T-helper 1 cell treated with Interleukin-12 subunit alpha and Interleukin-12 subunit beta and Interleukin-4 antibody, amounts not matched to agents 30 μg/mL and 1 μg/mL, for 36 hours (primary cell): ENCODE data around the gene SPINK8.
"Not testable (repeated sequence)": the region's sequence is repeated elsewhere in the genome, so short reads cannot be mapped to it uniquely, and the experiment has no call there.

ENCODE experiments used
- H3K27ac Mint-ChIP-seq: one replicate; pipeline ENCODE4 v1.8.0; 2021; ENCODE audit warnings: mild to moderate bottlenecking, mixed read lengths
- H3K27me3 Mint-ChIP-seq: one replicate; pipeline ENCODE4 v1.8.0; 2021; ENCODE audit warnings: low read depth, mixed read lengths
- H3K36me3 Mint-ChIP-seq: one replicate; pipeline ENCODE4 v1.8.0; 2021; ENCODE audit warnings: low read depth, mixed read lengths
- H3K4me1 Mint-ChIP-seq: one replicate; pipeline ENCODE4 v1.8.0; 2021; ENCODE audit warnings: low read depth, mixed read lengths
- H3K4me3 Mint-ChIP-seq: one replicate; pipeline ENCODE4 v1.8.0; 2021; ENCODE audit warnings: mild to moderate bottlenecking, moderate library complexity, mixed read lengths
- H3K9me3 Mint-ChIP-seq: one replicate; pipeline ENCODE4 v1.8.0; 2021; ENCODE audit warnings: mixed read lengths

SPINK8 gene

DNA sequence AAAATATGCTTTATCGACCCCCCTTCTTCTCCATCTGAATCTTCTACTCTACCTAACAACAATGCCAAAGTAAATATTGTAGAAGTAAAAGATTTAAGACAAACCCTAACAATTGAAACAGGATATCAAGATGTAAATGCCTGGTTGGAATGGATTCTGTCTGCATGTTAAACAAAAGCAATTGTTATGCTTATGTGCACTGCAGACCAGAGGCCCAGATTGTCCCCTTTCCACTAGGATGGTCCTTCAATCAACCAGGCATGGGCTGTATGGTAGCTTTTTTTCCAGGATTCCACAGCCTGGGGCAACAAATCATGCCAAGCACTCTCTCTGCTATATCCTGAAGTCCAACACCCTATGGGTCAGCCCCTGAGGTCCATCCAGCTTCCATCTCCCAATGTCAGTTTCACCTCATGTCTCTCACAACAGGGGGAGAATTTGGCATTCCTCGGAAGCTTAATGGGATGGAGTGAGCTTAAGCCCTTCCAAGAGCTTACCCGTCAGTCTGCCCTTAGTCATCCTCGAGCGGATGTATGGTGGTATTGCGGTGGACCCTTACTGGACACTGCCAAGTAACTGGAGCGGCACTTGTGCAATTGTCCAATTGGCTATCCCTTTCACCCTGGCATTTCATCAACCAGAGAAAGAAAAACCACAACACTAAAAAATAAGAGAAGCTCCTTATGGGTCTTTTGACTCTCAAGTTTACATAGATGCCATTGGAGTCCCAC lies 56.4 kb downstream of the SPINK8 start:
- Mint-ChIP-seq H3K4me1 (peaks cover 8% of the 10 kb centered on the region), H3K27ac (no peak overlapping the region), H3K4me3 (no peak overlapping the region), H3K27me3 (no peaks in the 10 kb centered on the region), H3K9me3 (no peaks in the 10 kb centered on the region), H3K36me3 (peaks cover 1% of the 10 kb centered on the region)

DNA sequence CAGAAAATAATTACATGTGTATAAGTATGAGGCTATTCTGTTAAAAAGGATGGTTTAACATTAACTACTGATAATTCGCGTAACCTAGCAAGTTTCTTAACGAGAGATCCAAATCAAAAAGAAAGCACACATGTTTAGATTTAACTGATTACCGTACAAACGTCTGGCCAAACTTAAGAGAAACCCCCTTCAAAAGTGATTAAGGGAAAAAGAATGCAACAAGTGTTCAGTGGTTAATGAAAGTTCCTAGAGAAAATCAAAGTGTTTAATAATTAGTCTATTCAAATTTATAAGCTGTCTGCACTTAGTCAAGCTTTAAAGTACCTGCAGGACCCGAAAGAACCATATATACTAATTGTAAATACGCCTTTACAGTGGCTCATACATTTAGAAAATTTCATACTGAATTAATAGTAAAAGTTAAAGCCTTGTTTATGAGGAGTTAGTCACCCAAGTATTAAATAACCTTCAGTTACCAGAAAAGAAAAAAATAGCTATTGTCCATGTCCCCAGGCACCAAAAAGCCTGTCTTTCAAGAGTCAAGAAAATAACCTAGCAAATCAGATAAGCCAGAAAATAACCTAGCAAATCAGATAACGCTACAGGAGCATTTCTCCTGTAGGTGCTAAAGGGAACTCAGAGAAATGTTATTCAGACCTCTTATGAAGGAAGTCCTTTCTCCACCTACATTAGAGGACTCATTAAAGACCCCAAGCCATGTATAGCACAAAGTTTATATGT lies 58.0 kb downstream of the SPINK8 start:
- Mint-ChIP-seq H3K27me3 (no peaks in the 10 kb centered on the region), H3K27ac (no peak overlapping the region), H3K4me1 (peaks cover 8% of the 10 kb centered on the region), H3K4me3 (no peak overlapping the region), H3K9me3 (no peaks in the 10 kb centered on the region), H3K36me3 (peaks cover 5% of the 10 kb centered on the region)

- Mint-ChIP-seq H3K4me1 (peaks cover 16% of the 10 kb centered on the region), H3K27me3 (no peaks in the 10 kb centered on the region), H3K4me3 (no peak overlapping the region), H3K36me3 (peaks cover 10% of the 10 kb centered on the region), H3K27ac (no peak overlapping the region), H3K9me3 (no peaks in the 10 kb centered on the region)
These were observed 59.0 kb downstream of the SPINK8 start for GRCh38 chr3:48274452-48274851.

DNA sequence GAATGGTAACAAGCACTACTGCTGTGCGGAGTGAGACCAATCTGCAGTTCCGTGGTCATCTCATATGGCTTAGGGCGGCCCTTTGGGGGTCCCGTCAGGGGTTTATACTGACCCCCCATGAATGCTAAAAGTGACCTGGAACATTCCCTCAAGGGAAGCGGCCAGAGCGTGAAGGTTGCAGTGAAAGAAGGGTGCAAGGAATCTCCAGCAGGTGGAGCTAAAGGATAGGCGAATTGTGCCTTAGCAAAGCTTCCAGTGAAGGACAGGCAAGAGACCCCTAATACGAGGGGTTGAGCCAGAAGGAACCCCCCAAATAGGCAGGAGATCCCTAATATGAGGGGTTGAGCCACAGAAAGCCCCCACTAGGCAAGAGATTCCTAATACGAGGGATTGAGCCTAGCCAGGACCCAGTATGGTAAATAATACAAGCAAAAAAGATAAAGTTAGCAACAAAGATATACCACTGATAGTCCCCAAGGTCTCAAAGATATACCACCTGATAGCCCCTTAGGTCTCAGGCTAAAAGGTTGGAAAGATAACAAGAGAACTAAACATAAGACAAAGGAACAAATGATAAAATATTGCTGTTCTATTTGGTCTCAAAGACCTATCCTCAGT lies 59.8 kb downstream of the SPINK8 start:
- Mint-ChIP-seq H3K27ac (no peak overlapping the region), H3K9me3 (no peaks in the 10 kb centered on the region), H3K27me3 (no peaks in the 10 kb centered on the region), H3K36me3 (peaks cover 12% of the 10 kb centered on the region), H3K4me3 (no peak overlapping the region), H3K4me1 (peaks cover 23% of the 10 kb centered on the region)

GRCh38 chr3:48271763-48272498 lies 61.5 kb downstream of the SPINK8 start:
- Mint-ChIP-seq H3K9me3 (no peaks in the 10 kb centered on the region), H3K4me1 (peaks cover 36% of the 10 kb centered on the region), H3K4me3 (no peak overlapping the region), H3K27ac (peak overlapping the region; percentile 11), H3K27me3 (no peaks in the 10 kb centered on the region), H3K36me3 (peaks cover 16% of the 10 kb centered on the region)

GRCh38 chr3:48271223-48271622 lies 62.2 kb downstream of the SPINK8 start:
- not testable (repeated sequence) for H3K9me3 Mint-ChIP-seq, H3K27me3 Mint-ChIP-seq, H3K27ac Mint-ChIP-seq, H3K4me3 Mint-ChIP-seq
- peaks cover 36% of the 10 kb centered on the region for H3K4me1 Mint-ChIP-seq
- peaks cover 18% of the 10 kb centered on the region for H3K36me3 Mint-ChIP-seq

DNA sequence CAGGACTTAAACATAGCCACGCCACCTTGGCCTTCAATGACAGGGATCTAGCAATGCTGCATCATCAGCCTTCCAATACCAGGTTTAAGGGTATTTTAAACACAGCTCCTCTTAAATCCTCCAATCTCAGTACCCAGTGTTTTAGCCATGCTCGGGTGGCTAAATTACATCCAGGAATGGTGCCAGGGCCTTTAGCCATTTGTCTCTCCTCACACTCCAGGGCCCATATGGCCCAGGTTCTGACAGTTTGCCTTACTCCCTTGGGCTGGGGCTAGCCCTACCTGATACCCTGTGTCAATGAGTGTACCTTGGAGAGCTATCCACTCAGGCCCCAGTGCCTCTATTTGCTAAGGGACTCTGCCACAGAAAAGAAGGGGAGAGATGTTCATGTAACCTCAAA lies 63.2 kb downstream of the SPINK8 start:
- Mint-ChIP-seq H3K4me3 (peak overlapping the region; percentile 13), H3K9me3 (no peaks in the 10 kb centered on the region), H3K36me3 (peaks cover 18% of the 10 kb centered on the region), H3K4me1 (peaks cover 36% of the 10 kb centered on the region), H3K27ac (peak overlapping the region; percentile 45), H3K27me3 (no peaks in the 10 kb centered on the region)

DNA sequence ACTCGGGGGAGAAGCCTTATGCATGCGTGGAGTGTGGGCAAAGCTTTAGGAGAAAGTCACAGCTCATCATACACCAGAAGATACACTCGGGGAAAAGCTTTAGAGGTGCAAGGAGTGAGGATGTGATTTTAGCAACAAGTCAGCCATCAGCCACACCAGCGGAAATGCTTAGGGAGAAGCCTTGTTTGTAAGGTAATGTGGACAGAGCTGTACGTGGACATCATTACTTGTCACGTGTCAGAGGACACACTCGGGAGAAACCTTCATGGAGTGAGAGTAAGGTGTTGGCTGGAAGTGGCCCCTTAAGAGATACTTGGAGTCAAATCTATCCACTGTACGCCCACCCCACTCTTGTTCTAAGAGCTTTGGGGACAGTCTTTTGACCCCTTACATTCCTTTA lies 63.9 kb downstream of the SPINK8 start:
- H3K27me3 Mint-ChIP-seq = no peaks in the 10 kb centered on the region
- peak overlapping the region; percentile 87 for H3K27ac Mint-ChIP-seq
- H3K36me3 Mint-ChIP-seq = peaks cover 18% of the 10 kb centered on the region
- peaks cover 36% of the 10 kb centered on the region for H3K4me1 Mint-ChIP-seq
- H3K9me3 Mint-ChIP-seq = no peaks in the 10 kb centered on the region
- H3K4me3 Mint-ChIP-seq = peak overlapping the region; percentile 75

DNA sequence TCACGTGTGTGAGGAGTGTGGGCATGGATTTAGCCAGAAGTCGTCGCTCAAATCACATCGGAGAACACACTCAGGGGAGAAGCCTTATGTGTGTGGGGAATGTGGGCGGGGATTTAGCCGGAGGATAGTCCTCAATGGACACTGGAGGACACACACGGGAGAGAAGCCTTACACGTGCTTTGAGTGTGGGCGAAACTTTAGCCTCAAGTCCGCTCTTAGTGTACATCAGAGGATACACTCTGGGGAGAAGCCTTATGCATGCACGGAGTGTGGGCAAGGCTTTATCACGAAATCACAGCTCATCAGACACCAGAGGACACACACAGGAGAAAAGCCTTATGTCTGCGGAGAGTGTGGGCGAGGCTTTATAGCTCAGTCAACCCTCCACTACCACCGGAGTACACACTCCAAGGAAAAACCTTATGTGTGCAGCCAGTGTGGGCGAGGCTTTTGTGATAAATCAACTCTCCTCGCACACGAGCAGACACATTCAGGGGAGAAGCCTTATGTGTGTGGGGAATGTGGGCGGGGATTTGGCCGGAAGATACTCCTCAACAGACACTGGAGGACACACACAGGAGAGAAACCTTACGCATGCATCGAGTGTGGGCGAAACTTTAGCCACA lies 64.4 kb downstream of the SPINK8 start:
- no peaks in the 10 kb centered on the region for H3K27me3 Mint-ChIP-seq
- H3K9me3 Mint-ChIP-seq = no peaks in the 10 kb centered on the region
- peaks cover 36% of the 10 kb centered on the region for H3K4me1 Mint-ChIP-seq
- peaks cover 20% of the 10 kb centered on the region for H3K36me3 Mint-ChIP-seq
- peak overlapping the region; percentile 75 for H3K4me3 Mint-ChIP-seq
- H3K27ac Mint-ChIP-seq = peak overlapping the region; percentile 87

- Mint-ChIP-seq H3K4me3 (peak overlapping the region; percentile 75), H3K27me3 (no peaks in the 10 kb centered on the region), H3K36me3 (peaks cover 24% of the 10 kb centered on the region), H3K4me1 (peaks cover 33% of the 10 kb centered on the region), H3K9me3 (no peaks in the 10 kb centered on the region), H3K27ac (peak overlapping the region; percentile 87)
These were observed 65.0 kb downstream of the SPINK8 start for GRCh38 chr3:48268381-48268935.

GRCh38 chr3:48267782-48268181 lies 65.7 kb downstream of the SPINK8 start:
- Mint-ChIP-seq H3K27ac (peak overlapping the region; percentile 87), H3K4me3 (peak overlapping the region; percentile 3), H3K9me3 (no peaks in the 10 kb centered on the region), H3K4me1 (peaks cover 30% of the 10 kb centered on the region), H3K27me3 (no peaks in the 10 kb centered on the region), H3K36me3 (peaks cover 24% of the 10 kb centered on the region)

- Mint-ChIP-seq H3K4me3 (no peak overlapping the region), H3K36me3 (peaks cover 51% of the 10 kb centered on the region), H3K4me1 (peaks cover 11% of the 10 kb centered on the region), H3K27me3 (no peaks in the 10 kb centered on the region), H3K27ac (no peak overlapping the region), H3K9me3 (peaks cover 8% of the 10 kb centered on the region)
These were observed 74.9 kb downstream of the SPINK8 start for GRCh38 chr3:48258530-48258929.
